Germinal center (tissue), 1 donor: ENCODE data around the gene ZNF100.
"Not testable (repeated sequence)": the region's sequence is repeated elsewhere in the genome, so short reads cannot be mapped to it uniquely, and the experiment has no call there.

Experiments
- DNase-seq: peaks from one replicate; pipeline ENCODE4 v3.0.0; 2012; ENCODE audit warnings: mixed read lengths, low spot score

The ZNF100 gene

DNA sequence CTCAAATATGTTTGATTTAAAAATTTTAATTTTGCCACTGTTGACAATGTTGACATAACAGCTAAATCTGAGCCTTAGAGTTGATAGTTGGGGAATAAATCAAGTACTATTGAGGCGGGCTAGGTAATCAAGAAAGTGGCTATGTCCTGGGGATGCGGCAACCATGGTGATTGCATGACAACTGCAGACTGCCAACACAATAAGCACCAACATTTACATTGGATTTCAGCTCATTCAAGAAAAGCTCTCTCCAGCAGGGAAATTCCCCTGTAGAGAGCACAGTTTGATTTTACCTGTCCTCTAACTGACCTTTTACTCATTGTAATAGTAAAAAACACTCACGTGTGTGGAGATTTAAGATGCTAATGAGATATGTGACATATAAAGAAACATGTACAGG is 63.1 kb downstream of the ZNF100 start:
- no peak for DNase-seq

DNA sequence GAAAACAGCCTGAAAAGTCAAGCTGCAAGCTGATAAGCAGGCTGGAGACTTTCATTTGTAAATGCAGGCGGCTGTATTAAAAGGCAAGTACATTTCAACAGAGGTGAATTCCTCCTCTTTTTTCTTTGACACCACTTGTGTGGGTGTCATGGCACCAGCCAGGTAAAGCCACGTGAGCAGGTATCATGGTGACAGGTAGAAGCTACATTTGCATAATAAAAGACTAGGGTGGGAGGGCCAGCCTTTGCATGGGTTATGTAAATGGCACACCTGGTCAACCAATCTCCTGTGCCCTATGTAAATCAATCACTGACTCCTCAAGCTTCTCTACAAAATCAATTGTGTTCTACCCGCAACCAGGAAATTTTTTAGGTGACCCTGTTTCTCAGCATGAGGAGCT is 68.2 kb downstream of the ZNF100 start:
- no peak for DNase-seq

DNA sequence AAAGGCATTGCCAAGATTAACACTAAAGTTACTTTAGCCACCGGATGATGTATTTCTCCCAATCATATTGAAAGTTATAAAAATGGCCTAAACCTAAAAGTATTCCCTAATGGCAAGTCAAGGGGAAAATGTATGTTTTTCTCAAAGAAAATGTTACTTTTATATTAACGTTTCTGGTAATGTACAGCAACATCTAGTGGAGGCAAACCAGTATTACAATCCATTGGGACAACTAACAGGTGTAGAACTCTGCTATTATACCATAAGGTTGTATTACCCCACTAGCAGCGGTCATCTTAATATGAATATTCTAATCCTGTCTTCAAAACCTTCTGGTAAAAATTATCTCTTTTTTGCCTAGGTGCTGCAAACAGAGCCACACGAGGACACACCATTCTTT is 69.2 kb downstream of the ZNF100 start:
- no peak for DNase-seq

DNA sequence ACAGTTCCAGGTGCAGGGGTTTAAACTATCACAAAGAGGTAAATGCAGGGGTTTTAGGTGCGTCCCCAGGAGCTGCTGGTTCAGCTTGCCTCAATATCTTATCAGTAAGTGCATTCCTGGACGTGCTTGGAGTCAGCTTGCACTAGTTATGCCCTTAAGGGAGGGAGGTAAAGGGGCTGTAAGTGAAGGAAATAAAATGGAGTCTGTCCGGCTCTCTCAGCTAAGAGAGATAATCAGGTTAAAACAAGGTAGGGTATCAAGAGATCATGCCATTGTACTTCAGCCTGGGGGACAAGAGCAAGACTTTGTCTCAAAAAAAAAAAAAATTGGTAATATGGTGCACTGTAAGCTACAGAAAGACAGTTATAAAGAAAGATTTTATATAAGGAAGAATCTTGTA is 69.7 kb downstream of the ZNF100 start:
- no peak for DNase-seq

DNA sequence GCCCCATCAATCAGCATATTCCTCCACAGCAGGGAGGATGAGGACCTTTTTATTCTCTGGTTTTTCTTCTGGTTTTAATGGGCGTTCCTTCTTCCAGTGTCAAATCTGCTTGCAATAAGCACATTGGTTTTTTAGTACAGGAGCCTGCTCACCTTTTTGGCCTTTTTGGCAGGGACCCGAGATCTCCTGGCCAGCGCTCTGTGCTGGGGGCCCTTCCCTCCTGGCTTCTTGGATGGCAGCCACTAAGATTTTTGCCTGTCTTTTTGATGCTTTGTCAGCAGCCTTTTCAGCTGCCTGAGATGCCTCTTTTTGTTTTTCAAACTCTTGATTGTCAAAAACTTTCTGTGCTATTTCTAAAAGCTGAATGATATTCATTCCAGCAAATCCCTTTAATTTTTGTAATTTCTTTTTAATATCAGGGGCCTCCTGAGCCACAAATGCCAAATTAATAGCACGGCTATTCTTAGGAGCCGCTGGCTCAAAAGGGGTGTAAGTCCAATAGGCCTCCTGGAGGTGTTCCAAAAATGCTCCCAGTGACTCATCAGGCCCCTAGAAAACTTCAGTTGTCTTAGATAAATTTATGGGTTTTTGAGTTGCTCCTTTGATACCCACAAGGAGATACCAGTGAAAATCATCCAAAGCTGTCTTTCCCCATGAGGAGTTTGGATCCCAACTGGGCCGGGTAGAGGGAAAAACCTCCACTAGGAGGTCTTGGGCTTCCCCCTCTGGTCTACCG is 73.0 kb downstream of the ZNF100 start:
- no peak for DNase-seq

DNA sequence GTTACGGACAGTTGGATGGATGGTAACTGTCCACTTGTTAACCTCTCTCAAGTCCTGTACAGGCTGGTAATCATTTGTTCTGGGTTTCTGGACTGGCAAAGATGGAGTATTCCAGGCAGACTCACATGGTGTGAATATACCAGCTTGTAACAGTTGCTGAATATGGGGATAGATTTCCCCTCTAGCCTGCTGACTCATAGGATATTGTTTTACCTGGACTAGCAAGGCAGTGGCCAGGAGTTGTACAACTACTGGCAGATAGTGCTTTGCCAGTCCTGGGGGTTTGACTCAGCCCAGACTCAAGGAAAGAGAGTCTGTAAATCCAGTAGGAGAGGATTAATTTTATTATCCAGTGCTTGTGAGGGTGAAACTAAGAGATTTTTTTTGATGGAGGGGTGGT is 74.0 kb downstream of the ZNF100 start:
- DNase-seq = no peak

DNA sequence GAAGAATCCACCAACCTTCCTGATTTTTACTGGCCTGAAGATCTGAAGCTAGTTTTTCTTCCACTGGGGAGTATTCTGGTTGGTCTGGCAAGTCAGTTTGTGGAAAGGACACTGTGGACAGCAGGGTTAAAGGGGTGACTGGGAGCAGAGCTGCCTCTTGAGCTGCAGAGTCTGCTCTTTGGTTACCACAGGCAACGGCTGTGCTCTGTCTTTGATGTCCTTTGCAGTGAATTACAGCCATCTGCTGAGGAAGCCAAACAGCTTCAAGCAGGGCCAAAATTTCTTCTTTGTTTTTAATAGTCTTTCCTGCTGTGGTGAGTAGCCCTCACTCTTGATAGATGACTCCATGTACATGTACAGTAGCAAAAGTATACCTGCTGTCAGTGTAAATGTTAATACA is 75.7 kb downstream of the ZNF100 start:
- DNase-seq = no peak

DNA sequence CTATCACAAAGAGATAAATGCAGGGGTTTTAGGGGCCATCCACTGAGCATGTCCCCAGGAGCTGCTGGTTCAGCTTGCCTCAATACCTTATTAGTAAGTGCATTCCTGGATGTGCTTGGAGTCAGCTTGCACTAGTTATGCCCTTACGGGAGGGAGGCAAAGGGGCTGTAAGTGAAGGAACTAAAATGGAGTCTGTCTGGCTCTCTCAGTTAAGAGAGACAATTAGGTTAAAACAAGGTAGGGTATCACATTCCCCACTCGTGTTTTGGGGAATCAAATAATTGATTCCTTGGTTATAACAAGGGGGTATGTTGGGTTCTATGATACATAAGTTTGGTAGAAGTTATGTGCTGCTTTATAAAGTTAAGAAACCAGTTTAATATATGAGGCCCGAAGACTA is 78.9 kb downstream of the ZNF100 start:
- no peak for DNase-seq

DNA sequence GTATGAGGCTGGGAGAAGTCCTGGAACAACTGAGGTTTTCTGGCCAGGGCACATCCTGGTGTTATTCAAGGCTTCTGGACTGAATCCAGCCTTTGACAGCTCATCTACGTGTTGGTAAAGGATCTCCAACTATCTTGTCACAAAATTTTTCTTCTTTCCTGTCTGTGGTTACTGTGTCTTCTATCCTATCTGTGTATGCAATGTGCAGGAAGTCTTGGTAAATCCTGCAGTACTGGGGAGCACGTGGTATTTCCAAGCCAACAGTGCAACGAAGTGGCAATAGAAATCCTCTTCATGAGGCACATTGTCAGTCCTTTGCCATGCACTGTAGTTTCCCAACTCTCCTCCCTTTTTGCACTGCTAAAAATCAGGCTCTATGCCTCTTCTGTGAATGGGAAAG is 86.7 kb downstream of the ZNF100 start:
- no peak for DNase-seq

DNA sequence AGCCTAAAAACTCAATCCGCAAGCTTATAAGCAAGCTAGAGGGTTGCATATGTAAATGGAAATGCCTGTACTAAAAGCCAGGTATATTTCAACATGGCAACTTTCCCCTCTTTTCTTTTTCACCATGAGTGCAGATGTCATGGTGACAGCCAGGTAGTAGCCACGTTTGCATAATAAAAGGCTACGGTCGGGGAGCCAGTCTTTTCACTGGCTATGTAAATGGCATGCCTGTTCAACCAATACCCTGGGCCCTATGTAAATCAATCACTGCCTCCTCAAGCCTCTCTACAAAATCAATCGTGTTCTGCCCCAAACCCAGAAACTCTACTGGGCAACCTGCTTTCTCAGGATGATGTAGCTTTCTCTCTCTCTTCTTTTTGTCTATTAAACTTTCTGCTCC is 87.4 kb downstream of the ZNF100 start:
- DNase-seq = no peak

DNA sequence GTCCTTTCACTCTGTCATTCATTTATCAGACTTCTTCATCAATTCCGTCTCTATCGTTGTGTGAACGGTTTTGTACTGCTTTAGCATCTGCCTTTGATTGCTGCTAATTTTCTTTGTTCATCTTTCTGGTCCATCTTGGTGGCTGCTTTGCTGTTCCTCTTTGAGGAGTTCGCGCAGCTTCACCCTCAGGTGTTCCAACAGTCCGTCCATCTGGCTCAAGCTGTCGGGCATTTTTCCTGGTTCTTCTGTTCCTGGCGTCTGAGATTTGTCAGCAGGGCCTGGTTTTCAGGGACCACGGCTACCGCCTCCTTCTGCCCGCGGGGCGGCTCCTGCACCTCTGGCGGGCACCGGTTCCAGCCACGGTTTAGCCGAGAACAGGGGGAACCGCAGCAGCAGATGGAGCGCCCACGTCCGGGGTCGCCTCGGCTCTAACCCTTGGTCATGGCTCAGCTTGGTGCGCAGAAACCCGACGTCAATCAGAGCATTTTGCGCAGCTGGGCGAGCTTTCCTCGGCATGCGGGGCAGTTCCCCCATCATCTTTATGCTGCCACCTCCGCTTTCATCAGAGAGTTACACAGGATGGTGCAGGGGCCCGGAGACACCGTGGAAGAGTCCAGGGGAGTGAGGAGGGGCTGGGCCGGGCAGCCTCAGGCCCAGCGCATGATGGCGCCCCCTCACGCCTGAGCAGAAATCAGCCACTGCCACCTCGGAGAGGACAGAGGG is 89.5 kb downstream of the ZNF100 start:
- no peak for DNase-seq

DNA sequence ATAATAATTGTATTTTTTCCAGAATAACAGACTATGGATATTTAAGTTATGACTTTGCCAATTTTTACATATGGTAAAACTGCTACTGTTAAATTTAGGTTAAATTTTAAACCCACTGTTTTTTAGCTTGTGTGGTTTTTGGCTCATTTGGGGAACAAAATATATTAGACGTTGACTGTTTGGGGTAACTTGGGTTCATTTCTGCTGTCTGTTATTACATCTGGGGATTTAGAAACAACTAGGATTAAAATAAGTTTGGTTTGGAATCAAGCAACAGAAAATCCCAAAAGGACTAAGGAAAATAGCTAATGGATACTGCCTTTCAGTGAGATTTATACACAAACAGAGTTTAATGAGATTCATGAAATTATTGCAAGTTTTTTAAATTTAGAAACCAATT is 92.9 kb downstream of the ZNF100 start:
- no peak for DNase-seq

DNA sequence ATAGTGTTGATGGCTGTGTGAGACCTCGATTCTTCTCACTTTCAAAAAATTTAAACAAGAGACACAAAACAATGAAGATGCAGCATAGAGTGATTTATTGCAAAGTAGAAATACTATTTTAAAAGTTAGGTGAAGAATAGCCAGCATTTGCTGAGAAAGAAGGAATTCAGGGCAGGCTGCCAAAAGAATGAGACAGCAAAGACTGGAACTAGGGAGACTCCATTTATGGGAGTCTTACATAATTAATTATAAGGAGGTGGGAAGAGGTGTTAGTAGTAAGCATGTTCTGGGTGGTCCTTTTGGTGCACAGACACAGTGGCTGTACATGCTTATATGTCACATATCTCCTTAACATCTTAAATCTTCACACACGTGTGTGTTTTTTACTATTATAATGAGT is 93.9 kb downstream of the ZNF100 start:
- not testable (repeated sequence) for DNase-seq
